GM12892 (cell line): Measurements from ENCODE around the gene ITGB2.

ENCODE experiments used
- POLR2A ChIP-seq: IDR thresholded peaks from 2 replicates; pipeline ENCODE4 v1.6.1; 2011; ENCODE audit warnings: low read depth, low read length, control low read depth
- POLR2AphosphoS5 ChIP-seq: IDR thresholded peaks from 2 replicates; pipeline ENCODE4 v1.6.1; 2011; ENCODE audit warnings: low read depth, low read length, control low read depth
- TAF1 ChIP-seq: IDR thresholded peaks from 2 replicates; pipeline ENCODE4 v1.6.1; 2011; ENCODE audit warnings: low read depth, mild to moderate bottlenecking, control low read depth, low read length, borderline replicate concordance

GRCh38 chr21:44967082-44968047 lies 46.7 kb upstream of the ITGB2 start:
- TF ChIP-seq POLR2AphosphoS5 (no peak), TAF1 (no peak), POLR2A (no peak)
